Fibroblast of pulmonary artery (primary cell): Measurements from ENCODE around the gene BNIP5.

Experiments
- DNase-seq: peaks from one replicate; pipeline ENCODE4 v3.0.0-alpha.2; 2010; ENCODE audit warnings: low read depth
- H3K4me3 ChIP-seq: replicated peaks from 2 replicates; pipeline ENCODE4 v1.5.1; 2011; ENCODE audit warnings: low read depth, mild to moderate bottlenecking, control low read depth, low read length, moderate library complexity
- CTCF ChIP-seq: IDR thresholded peaks from 2 replicates; pipeline ENCODE4 v1.5.1; 2011; ENCODE audit warnings: mild to moderate bottlenecking, control low read depth, low read length, inconsistent platforms; ENCODE audit errors: missing control alignments

Gene BNIP5

GRCh38 chr6:36267731-36268477 is 68.8 kb downstream of the BNIP5 start:
- H3K4me3 ChIP-seq, result no peak overlapping the region
- TF ChIP-seq CTCF, result no peak
- no peak for DNase-seq

- TF ChIP-seq CTCF, result no peak
- no peak overlapping the region for H3K4me3 ChIP-seq
- no peak for DNase-seq
Measured at GRCh38 chr6:36266913-36267644, 69.6 kb downstream of the BNIP5 start.
